GM12875 (cell line): ENCODE results near the gene LVRN.

ENCODE experiments used
- H3K4me3 ChIP-seq: one replicate; pipeline ENCODE4 v1.5.1; 2011; ENCODE audit warnings: low read depth, low read length, control low read depth
- CTCF ChIP-seq: IDR thresholded peaks from 2 replicates; pipeline ENCODE4 v1.5.1; 2011; ENCODE audit warnings: low read depth, mild to moderate bottlenecking, control low read depth, inconsistent platforms, low read length, moderate library complexity, borderline replicate concordance; ENCODE audit not compliant: insufficient read depth

LVRN gene

DNA sequence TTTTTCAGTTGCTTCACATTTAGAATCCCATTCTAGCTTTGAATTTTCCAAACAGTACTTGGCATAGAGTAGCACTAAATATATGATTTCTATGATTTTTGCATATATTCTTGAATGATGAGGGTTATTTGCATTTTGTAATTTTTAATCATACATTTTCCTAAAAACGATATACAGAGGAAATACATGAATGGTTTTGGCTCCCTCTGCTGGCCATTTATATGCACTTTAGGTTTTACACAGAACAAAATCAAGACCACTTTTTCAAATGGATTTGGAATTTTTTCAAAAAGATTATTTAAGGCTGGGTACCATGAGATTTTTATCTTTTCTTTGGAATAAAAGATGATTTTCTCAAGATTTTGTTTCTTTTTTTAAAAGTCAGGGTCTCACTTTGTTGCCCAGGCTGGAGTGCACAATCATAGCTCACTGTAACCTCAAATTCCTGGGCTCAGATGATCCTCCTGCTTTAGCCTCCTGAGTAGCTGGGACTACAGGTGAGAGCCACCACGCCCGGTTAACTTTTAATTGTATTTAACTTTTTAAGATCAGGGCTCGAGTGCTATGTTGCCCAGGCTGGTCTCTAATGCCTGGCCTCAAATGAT is 105.9 kb downstream of the LVRN start:
- TF ChIP-seq CTCF, result 0 out of 2 replicates have a peak, but pooled peaks have one; percentile 18
- no peak overlapping the region for H3K4me3 ChIP-seq

- no peak for TF ChIP-seq CTCF
- no peak overlapping the region for H3K4me3 ChIP-seq
Observed at GRCh38 chr5:116071211-116071610, 108.9 kb downstream of the LVRN start.

DNA sequence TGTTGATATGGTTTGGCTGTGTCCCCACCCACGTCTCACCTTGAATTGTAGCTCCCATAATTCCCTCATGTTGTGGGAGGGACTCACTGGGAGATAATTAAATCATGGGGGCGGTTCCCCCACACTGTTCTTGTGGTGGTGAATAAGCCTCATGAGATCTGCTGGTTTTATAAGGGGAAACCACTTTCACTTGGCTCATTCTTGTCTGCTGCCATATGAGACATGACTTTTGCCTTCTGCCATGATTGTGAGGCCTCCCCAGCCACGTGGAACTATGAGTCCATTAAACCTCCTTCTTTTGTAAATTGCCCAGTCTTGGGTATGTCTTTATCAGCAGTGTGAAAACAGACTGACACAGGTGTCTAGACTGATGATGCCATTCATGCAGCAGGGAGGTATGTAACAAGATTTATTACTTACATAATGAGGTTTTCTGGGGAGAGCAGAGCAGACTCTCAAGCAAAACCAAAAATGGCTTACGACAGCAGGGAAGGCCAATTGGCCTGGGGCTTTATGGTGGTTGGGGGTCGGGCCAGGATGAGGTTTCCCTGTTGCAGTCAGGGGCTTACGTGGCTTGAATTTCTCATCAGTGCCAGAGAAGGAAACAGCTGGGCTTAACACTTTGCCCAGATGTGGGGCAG is 113.0 kb downstream of the LVRN start:
- H3K4me3 ChIP-seq, result no peak overlapping the region
- no peak for TF ChIP-seq CTCF

DNA sequence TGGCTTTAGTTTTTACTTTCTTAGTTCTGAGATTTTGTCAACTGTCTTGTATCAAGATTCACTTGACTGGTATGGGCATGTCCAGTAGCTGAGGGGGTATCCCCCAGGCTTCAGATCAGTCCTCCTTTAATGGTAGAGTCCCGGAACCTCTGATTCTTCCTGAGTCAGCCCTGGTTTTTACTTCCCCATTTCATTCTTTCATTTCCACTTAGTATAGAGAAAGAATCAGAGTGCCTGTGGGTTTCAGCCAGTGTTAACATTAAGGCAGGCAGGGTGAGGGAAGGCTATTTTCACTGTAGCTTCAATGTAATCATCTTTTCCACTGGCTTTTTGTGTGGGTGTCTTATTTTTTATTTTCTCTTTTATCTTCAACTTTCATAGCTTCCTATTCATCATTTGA is 114.2 kb downstream of the LVRN start:
- H3K4me3 ChIP-seq, result no peak overlapping the region

More for the DNA sequence above, 114.2 kb downstream of the LVRN start:
- no peak for TF ChIP-seq CTCF
